ENCODE measurements around the gene VMP1.
"Not testable (repeated sequence)": the region's sequence is repeated elsewhere in the genome, so short reads cannot be mapped to it uniquely, and the experiment has no call there.

VMP1 gene

GRCh38 chr17:59791603-59792457 lies 84.4 kb downstream of the VMP1 start:
- Mint-ChIP-seq H3K27ac (peak overlapping the region; percentile 56), H3K4me1 (peaks cover 13% of the 10 kb centered on the region), H3K9me3 (no peaks in the 10 kb centered on the region), H3K36me3 (peaks cover 78% of the 10 kb centered on the region), H3K4me3 (no peak overlapping the region)
- no peak for DNase-seq (ENCODE audit: low spot score in 2 of 2)
- ATAC-seq: no peak

- H3K9me3 Mint-ChIP-seq; DNase-seq (ENCODE audit: low spot score in 2 of 2); ATAC-seq; H3K4me3 Mint-ChIP-seq; H3K27ac Mint-ChIP-seq; H3K4me1 Mint-ChIP-seq: not testable (repeated sequence)
- H3K36me3 Mint-ChIP-seq: peaks cover 74% of the 10 kb centered on the region
Observed at GRCh38 chr17:59792458-59792823, 85.0 kb downstream of the VMP1 start.

GRCh38 chr17:59793205-59793604 lies 85.8 kb downstream of the VMP1 start:
- no peaks in the 10 kb centered on the region for H3K9me3 Mint-ChIP-seq
- H3K27ac Mint-ChIP-seq: no peak overlapping the region
- H3K4me3 Mint-ChIP-seq: no peak overlapping the region
- peaks cover 10% of the 10 kb centered on the region for H3K4me1 Mint-ChIP-seq
- DNase-seq (ENCODE audit: low spot score in 2 of 2) (no peak), ATAC-seq (no peak)
- peaks cover 73% of the 10 kb centered on the region for H3K36me3 Mint-ChIP-seq

DNA sequence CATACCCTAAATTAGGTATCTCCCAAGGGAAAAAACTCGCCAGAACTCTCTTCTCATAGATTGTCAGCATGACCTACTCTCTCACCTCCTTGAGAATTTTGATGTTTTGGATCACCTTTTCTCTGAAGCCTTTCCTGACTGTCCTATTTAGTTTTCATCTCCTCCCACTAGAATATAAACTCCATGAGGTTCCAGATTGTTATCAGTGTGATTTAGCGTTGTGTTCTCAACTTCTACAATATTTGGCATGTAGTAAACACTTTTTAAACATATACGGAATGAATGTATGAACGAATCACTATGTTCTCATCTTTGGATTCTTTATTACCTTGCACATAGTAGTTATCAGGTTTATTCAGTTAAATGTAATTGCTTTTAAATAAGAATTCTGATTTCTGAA lies 88.7 kb downstream of the VMP1 start:
- H3K27ac Mint-ChIP-seq: no peak overlapping the region
- no peak overlapping the region for H3K4me3 Mint-ChIP-seq
- H3K9me3 Mint-ChIP-seq: no peaks in the 10 kb centered on the region
- ATAC-seq: no peak
- peaks cover 15% of the 10 kb centered on the region for H3K4me1 Mint-ChIP-seq
- no peak for DNase-seq (ENCODE audit: low spot score in 2 of 2)
- peaks cover 61% of the 10 kb centered on the region for H3K36me3 Mint-ChIP-seq

DNA sequence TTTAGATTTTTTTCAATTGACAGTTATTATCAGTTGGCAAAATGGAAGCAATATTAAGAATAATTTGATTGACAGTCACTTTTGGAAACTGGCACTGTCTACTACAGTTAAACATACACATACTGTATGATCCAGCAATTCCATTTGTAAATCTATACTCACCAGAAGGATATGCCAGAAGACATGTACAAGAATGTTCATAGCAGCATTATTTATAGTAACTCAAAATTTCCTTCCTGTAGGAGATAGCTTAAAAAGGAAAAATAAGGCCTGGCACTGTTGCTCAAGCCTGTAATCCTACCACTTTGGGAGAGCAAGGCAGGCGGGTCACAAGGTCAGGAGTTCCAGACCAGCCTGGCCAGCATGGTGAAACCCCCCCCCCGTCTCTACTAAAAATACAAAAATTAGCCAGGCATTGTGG lies 89.3 kb downstream of the VMP1 start:
- Mint-ChIP-seq H3K4me3 (no peak overlapping the region), H3K27ac (no peak overlapping the region), H3K9me3 (no peaks in the 10 kb centered on the region), H3K36me3 (peaks cover 61% of the 10 kb centered on the region), H3K4me1 (peaks cover 15% of the 10 kb centered on the region)
- DNase-seq (ENCODE audit: low spot score in 2 of 2) (no peak), ATAC-seq (no peak)

DNA sequence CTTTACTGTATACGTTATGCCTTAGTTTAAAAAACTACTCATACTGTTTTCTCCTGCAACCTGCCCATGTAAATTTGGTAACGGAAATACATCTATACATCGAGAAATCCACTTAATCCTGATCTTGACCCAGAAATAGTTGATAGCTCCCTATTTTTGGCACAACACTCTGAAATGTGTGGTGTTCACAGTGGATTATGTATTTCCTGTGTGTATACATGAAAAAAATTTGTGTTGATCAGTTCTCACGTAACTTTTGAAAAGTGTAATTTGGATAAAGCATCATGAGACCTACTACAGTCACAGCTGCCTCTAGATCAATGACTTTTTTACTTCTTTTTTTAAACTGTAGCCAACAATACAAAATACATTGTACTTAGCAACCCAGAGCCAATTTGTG lies 90.7 kb downstream of the VMP1 start:
- Mint-ChIP-seq H3K4me3 (peak overlapping the region; percentile 27), H3K9me3 (no peaks in the 10 kb centered on the region), H3K27ac (peak overlapping the region; percentile 76), H3K36me3 (peaks cover 53% of the 10 kb centered on the region), H3K4me1 (peaks cover 17% of the 10 kb centered on the region)
- ATAC-seq: no peak
- no peak for DNase-seq (ENCODE audit: low spot score in 2 of 2)

DNA sequence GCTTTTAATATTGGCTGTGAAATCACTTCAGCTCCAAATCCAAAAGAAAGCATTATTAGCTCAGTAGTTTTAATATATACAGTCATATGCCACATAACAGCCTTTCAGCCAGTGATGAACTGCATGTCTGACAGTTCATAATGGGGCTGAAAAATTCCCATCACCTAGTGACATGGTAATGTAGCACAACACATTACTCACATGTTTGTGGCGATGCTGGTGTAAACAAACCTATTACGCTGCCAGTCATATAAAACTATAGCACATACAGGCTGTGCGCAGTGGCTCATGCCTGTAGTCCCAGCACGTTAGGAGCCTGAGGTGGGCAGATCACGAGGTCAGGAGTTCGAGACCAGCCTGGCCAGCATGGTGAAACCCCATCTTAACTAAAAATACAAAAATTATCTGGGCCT lies 93.1 kb downstream of the VMP1 start:
- Mint-ChIP-seq H3K4me3 (no peak overlapping the region), H3K27ac (no peak overlapping the region), H3K36me3 (peaks cover 35% of the 10 kb centered on the region), H3K9me3 (no peaks in the 10 kb centered on the region), H3K4me1 (peaks cover 21% of the 10 kb centered on the region)
- DNase-seq (ENCODE audit: low spot score in 2 of 2) (no peak), ATAC-seq (peak; percentile 75)

- Mint-ChIP-seq H3K4me3 (no peak overlapping the region), H3K9me3 (no peaks in the 10 kb centered on the region), H3K36me3 (peaks cover 20% of the 10 kb centered on the region), H3K27ac (no peak overlapping the region), H3K4me1 (peaks cover 15% of the 10 kb centered on the region)
- DNase-seq (ENCODE audit: low spot score in 2 of 2) (no peak), ATAC-seq (no peak)
Observed at GRCh38 chr17:59802160-59802559, 94.7 kb downstream of the VMP1 start.

DNA sequence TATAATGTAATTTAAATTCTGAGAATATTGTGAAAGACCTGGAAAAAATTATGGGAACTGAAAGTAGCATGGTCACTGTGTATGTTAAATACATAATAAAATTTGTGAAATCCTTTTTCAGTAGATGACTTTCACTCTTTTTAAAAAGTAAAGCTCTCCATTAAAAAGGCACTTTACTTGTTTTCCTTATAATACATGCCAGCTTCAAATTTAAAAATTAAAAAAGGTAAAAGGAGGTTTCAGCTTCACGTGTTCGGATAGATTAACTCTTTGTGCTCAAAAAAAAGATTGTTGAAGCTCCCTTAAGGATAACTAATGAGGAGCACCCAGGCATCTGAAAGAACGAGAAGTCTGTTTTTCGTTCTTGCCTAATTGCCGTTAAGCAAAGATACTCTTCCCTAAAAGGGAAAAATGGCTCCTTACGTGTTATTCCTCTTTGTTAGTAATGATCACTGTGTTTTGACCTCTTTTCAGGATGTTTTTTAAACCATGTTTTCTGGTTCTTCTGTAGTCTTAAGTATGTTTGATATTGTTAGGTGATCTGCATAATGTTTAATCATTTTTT lies 97.5 kb downstream of the VMP1 start:
- Mint-ChIP-seq H3K4me1 (peaks cover 6% of the 10 kb centered on the region), H3K4me3 (no peak overlapping the region), H3K36me3 (peaks cover 31% of the 10 kb centered on the region), H3K9me3 (no peaks in the 10 kb centered on the region), H3K27ac (no peak overlapping the region)
- no peak for ATAC-seq
- DNase-seq (ENCODE audit: low spot score in 2 of 2): no peak

- not testable (repeated sequence) for H3K4me3 Mint-ChIP-seq; ATAC-seq; H3K9me3 Mint-ChIP-seq; H3K4me1 Mint-ChIP-seq; H3K27ac Mint-ChIP-seq; DNase-seq (ENCODE audit: low spot score in 2 of 2)
- peaks cover 38% of the 10 kb centered on the region for H3K36me3 Mint-ChIP-seq
Observed at GRCh38 chr17:59806322-59806721, 98.9 kb downstream of the VMP1 start.

- no peak for ATAC-seq
- H3K9me3 Mint-ChIP-seq: no peaks in the 10 kb centered on the region
- H3K4me1 Mint-ChIP-seq: peaks cover 18% of the 10 kb centered on the region
- H3K4me3 Mint-ChIP-seq: no peak overlapping the region
- H3K27ac Mint-ChIP-seq: no peak overlapping the region
- no peak for DNase-seq (ENCODE audit: low spot score in 2 of 2)
- H3K36me3 Mint-ChIP-seq: peaks cover 51% of the 10 kb centered on the region
Observed at GRCh38 chr17:59807892-59808509, 100.5 kb downstream of the VMP1 start.

- DNase-seq (ENCODE audit: low spot score in 2 of 2): no peak
Observed at GRCh38 chr17:59810894-59811153, 103.4 kb downstream of the VMP1 start.

GRCh38 chr17:59811209-59811608 lies 103.8 kb downstream of the VMP1 start:
- peaks cover 68% of the 10 kb centered on the region for H3K36me3 Mint-ChIP-seq
- no peak overlapping the region for H3K4me3 Mint-ChIP-seq
- H3K9me3 Mint-ChIP-seq: no peaks in the 10 kb centered on the region
- ATAC-seq: no peak
- H3K27ac Mint-ChIP-seq: peak overlapping the region; percentile 77
- H3K4me1 Mint-ChIP-seq: peaks cover 13% of the 10 kb centered on the region
- no peak for DNase-seq (ENCODE audit: low spot score in 2 of 2)

More at GRCh38 chr17:59810894-59811153, 103.4 kb downstream of the VMP1 start:
- H3K9me3 Mint-ChIP-seq: no peaks in the 10 kb centered on the region
- H3K4me1 Mint-ChIP-seq: peaks cover 13% of the 10 kb centered on the region
- ATAC-seq: no peak
- H3K36me3 Mint-ChIP-seq: peaks cover 64% of the 10 kb centered on the region
- no peak overlapping the region for H3K4me3 Mint-ChIP-seq
- H3K27ac Mint-ChIP-seq: no peak overlapping the region

DNA sequence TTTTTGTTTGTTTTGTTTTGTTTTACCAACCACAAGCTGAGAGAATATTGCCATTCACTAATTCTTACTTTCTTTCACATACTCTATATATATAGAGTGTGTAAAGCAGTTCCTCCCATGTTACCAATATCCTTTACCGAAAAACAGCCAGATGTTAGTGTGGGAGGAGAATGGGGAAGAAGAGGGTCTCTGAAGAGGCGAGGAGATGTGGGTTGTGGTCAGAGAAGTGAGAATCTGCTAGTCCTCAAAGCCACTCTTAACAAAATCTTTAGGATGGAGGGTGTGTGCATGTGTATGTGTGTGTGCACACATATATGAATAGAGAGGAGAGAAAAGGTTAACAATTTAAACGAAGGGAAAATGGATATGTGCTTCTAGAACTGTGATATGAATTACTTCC lies 104.7 kb downstream of the VMP1 start:
- no peak for ATAC-seq

GRCh38 chr17:59814276-59814675 lies 106.8 kb downstream of the VMP1 start:
- no peak overlapping the region for H3K4me3 Mint-ChIP-seq
- no peak for DNase-seq (ENCODE audit: low spot score in 2 of 2)
- H3K9me3 Mint-ChIP-seq: no peaks in the 10 kb centered on the region
- peaks cover 13% of the 10 kb centered on the region for H3K4me1 Mint-ChIP-seq
- H3K27ac Mint-ChIP-seq: no peak overlapping the region
- H3K36me3 Mint-ChIP-seq: peaks cover 79% of the 10 kb centered on the region
- no peak for ATAC-seq

More for the DNA sequence above, 104.7 kb downstream of the VMP1 start:
- DNase-seq (ENCODE audit: low spot score in 2 of 2): no peak
- Mint-ChIP-seq H3K27ac (peak overlapping the region; percentile 77), H3K4me1 (peaks cover 13% of the 10 kb centered on the region), H3K4me3 (peak overlapping the region; percentile 13), H3K36me3 (peaks cover 77% of the 10 kb centered on the region), H3K9me3 (no peaks in the 10 kb centered on the region)

- H3K36me3 Mint-ChIP-seq: peaks cover 79% of the 10 kb centered on the region
- no peak overlapping the region for H3K4me3 Mint-ChIP-seq
- no peak for DNase-seq (ENCODE audit: low spot score in 2 of 2)
- ATAC-seq: no peak
- no peaks in the 10 kb centered on the region for H3K9me3 Mint-ChIP-seq
- H3K27ac Mint-ChIP-seq: no peak overlapping the region
- peaks cover 14% of the 10 kb centered on the region for H3K4me1 Mint-ChIP-seq
Observed at GRCh38 chr17:59814685-59815084, 107.2 kb downstream of the VMP1 start.
